Tibial nerve (tissue), 4 donors: ENCODE measurements around the gene AMBRA1. TPM values are rescaled to one million over a fixed set of nuclear protein-coding genes. Genes with fewer than 3 reads are reported as not detected.

Experiments used
- DNase-seq, 2 donors: peaks; one replicate each; pipeline ENCODE4 v3.0.0-alpha.2; 2019; ENCODE audit warnings: low spot score in 2 of 2
- H3K27ac ChIP-seq, 4 donors: fragments of 200-600 bp; sonication (generic) in 3 of 4; one replicate each; pipeline ENCODE4 v1.5.1; 2017 to 2019; ENCODE audit warnings: mild to moderate bottlenecking in 1 of 4
- H3K27me3 ChIP-seq, 2 donors: fragments of 200-600 bp; sonication (generic) in 1 of 2; one replicate each; pipeline versions ENCODE4 v1.5.1 to v1.6.0; 2017 to 2019
- H3K36me3 ChIP-seq, 3 donors: fragments of 200-600 bp; sonication (generic); one replicate each; pipeline ENCODE4 v1.5.1; 2018 to 2019
- H3K4me1 ChIP-seq, 4 donors: fragments of 200-600 bp; sonication (generic) in 3 of 4; one replicate each; pipeline ENCODE4 v1.5.1; 2017 to 2019
- H3K4me3 ChIP-seq, 4 donors: fragments of 200-600 bp; sonication (generic) in 3 of 4; one replicate each; pipeline ENCODE4 v1.5.1; 2017 to 2019; ENCODE audit warnings: mild to moderate bottlenecking in 1 of 4, moderate library complexity in 1 of 4
- H3K9me3 ChIP-seq, 4 donors: fragments of 200-600 bp; sonication (generic) in 3 of 4; one replicate each; pipeline ENCODE4 v1.5.1; 2017 to 2019
- EP300 ChIP-seq, 2 donors: sonication (generic); formaldehyde crosslinking; IDR thresholded peaks; one replicate each; pipeline ENCODE4 v1.6.1; 2017; ENCODE audit warnings: antibody characterized with exemption in 2 of 2, mild to moderate bottlenecking in 1 of 2
- POLR2A ChIP-seq, 2 donors: fragments of 450-650 bp; IDR thresholded peaks; one replicate each; pipeline ENCODE4 v1.6.1; 2017; ENCODE audit warnings: antibody characterized with exemption in 2 of 2, mild to moderate bottlenecking in 2 of 2, moderate library complexity in 2 of 2
- WGBS, 2 donors: methylation state at CpG; one replicate each; pipeline ENCODE4 v1.1.5; 2018; 5-methylcytosine and 5-hydroxymethylcytosine counted together
- total RNA-seq, 4 donors: library from RNA; depleted of rRNA; stranded (reverse); fragments of >200 nt; gene quantifications; one replicate each; pipeline ENCODE4 v1.1.0, GENCODE V29; 2016
- TF ChIP-seq, protein P1 (sequence below), 5 experiments: fragments of 200-600 bp in 3 of 5; fragments of 450-650 bp in 2 of 5; sonication (generic) in 3 of 5; IDR thresholded peaks; one replicate each; pipeline ENCODE4 v1.5.1; 2016 to 2019; ENCODE audit warnings: antibody characterized with exemption in 5 of 5, mild to moderate bottlenecking in 3 of 5, moderate library complexity in 2 of 5

The AMBRA1 gene
- total RNA-seq, 4 donors from 2014 or later: 31.0 to 43.7 (median 35.8) TPM

GRCh38 chr11:46511342-46511741 is 82.5 kb downstream of the AMBRA1 start:
- Histone ChIP-seq H3K4me1 (peaks cover 0 to 11% (median 4%) of the 10 kb centered on the region in 4 donors), H3K9me3 (no peaks in the 10 kb centered on the region), H3K4me3 (no peak overlapping the region), H3K27me3 (no peaks in the 10 kb centered on the region), H3K27ac (no peak overlapping the region), H3K36me3 (peaks cover 0 to 28% (median 6%) of the 10 kb centered on the region in 3 donors)
- DNase-seq: no peak
- WGBS, 2 donors: 49 to 57% methylated on average over 2 of the region's 2 CpGs
- TF ChIP-seq, protein P1, sequence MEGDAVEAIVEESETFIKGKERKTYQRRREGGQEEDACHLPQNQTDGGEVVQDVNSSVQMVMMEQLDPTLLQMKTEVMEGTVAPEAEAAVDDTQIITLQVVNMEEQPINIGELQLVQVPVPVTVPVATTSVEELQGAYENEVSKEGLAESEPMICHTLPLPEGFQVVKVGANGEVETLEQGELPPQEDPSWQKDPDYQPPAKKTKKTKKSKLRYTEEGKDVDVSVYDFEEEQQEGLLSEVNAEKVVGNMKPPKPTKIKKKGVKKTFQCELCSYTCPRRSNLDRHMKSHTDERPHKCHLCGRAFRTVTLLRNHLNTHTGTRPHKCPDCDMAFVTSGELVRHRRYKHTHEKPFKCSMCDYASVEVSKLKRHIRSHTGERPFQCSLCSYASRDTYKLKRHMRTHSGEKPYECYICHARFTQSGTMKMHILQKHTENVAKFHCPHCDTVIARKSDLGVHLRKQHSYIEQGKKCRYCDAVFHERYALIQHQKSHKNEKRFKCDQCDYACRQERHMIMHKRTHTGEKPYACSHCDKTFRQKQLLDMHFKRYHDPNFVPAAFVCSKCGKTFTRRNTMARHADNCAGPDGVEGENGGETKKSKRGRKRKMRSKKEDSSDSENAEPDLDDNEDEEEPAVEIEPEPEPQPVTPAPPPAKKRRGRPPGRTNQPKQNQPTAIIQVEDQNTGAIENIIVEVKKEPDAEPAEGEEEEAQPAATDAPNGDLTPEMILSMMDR (IDR thresholded peaks at IDR 0.05): no peak

GRCh38 chr11:46508360-46508759 is 85.5 kb downstream of the AMBRA1 start:
- Histone ChIP-seq H3K4me3 (no peak overlapping the region), H3K27ac (no peak overlapping the region), H3K4me1 (peaks cover 0 to under 1% (median 0%) of the 10 kb centered on the region in 4 donors), H3K36me3 (peaks cover 0 to 56% (median 6%) of the 10 kb centered on the region in 3 donors), H3K27me3 (no peaks in the 10 kb centered on the region), H3K9me3 (no peaks in the 10 kb centered on the region)
- TF ChIP-seq POLR2A (IDR thresholded peaks at IDR 0.05) (no peak), EP300 (IDR thresholded peaks at IDR 0.05) (no peak)
- TF ChIP-seq, protein P1 (IDR thresholded peaks at IDR 0.05): no peak
- no peak for DNase-seq
- 92 to 100% methylated on average over 1 of the region's 1 CpG for WGBS, 2 donors

- no peak for TF ChIP-seq POLR2A (IDR thresholded peaks at IDR 0.05)
- TF ChIP-seq, protein P1 (IDR thresholded peaks at IDR 0.05): no peak
- TF ChIP-seq EP300 (IDR thresholded peaks at IDR 0.05): no peak
- no peaks in the 10 kb centered on the region for H3K9me3 ChIP-seq
- peaks cover 0 to 49% (median 6%) of the 10 kb centered on the region in 3 donors for H3K36me3 ChIP-seq
- no peak for DNase-seq
- 62 to 68% methylated on average over 2 of the region's 2 CpGs for WGBS, 2 donors
- H3K27me3 ChIP-seq: no peaks in the 10 kb centered on the region
- no peak overlapping the region for H3K4me3 ChIP-seq
- H3K27ac ChIP-seq: no peak overlapping the region
- H3K4me1 ChIP-seq: no peaks in the 10 kb centered on the region
Observed at GRCh38 chr11:46506483-46506791, 87.4 kb downstream of the AMBRA1 start.

DNA sequence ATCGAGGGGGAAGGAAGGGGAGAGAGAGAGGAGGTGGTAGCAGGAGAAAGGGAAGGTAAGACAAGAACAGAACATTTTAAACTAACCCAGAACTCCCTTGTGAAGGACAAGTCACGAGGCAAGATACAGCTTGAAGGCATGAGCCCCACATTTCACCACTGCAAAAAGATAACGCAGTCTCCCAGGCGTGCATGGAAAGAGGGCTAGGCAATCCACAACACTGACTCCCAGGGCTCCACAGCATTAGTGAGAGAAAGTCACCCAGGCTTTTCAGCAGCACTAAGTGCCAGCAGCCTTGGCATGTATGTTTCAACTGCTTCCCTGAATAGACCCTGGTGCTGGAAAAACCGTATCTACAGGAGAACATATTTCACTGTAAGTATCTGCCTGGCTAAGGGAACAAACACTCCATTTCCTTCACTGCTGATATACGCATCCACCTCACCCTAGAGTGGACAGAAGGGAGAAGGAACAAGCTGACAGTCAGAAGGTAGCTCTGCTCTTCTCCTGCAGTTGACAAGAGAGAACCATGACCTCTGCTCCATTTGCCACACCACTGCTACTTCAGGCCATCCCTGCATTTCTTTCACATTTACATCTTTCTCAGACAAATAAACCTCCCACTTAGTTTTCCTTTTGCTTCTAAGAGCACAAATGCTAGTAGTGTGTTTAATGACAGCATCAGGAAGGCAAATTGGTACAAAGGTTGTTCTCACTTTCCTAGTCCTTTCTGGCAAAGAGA is 87.9 kb downstream of the AMBRA1 start:
- Histone ChIP-seq H3K4me3 (no peak overlapping the region), H3K27ac (no peak overlapping the region), H3K9me3 (no peaks in the 10 kb centered on the region), H3K27me3 (no peaks in the 10 kb centered on the region), H3K36me3 (peaks cover 0 to 49% (median 6%) of the 10 kb centered on the region in 3 donors), H3K4me1 (no peaks in the 10 kb centered on the region)
- TF ChIP-seq POLR2A (IDR thresholded peaks at IDR 0.05) (no peak), EP300 (IDR thresholded peaks at IDR 0.05) (no peak)
- TF ChIP-seq, protein P1 (IDR thresholded peaks at IDR 0.05): no peak
- 81 to 90% methylated on average over 6 of the region's 6 CpGs for WGBS, 2 donors
- no peak for DNase-seq

- TF ChIP-seq, protein P1 (IDR thresholded peaks at IDR 0.05): no peak
- TF ChIP-seq POLR2A (IDR thresholded peaks at IDR 0.05) (no peak), EP300 (IDR thresholded peaks at IDR 0.05) (no peak)
- Histone ChIP-seq H3K4me3 (no peak overlapping the region), H3K27ac (no peak overlapping the region), H3K27me3 (no peaks in the 10 kb centered on the region), H3K9me3 (no peaks in the 10 kb centered on the region), H3K4me1 (no peaks in the 10 kb centered on the region), H3K36me3 (peaks cover 0 to 49% (median 6%) of the 10 kb centered on the region in 3 donors)
- WGBS, 2 donors: 85 to 92% methylated on average over 3 of the region's 3 CpGs
- no peak for DNase-seq
Observed at GRCh38 chr11:46504817-46505613, 88.8 kb downstream of the AMBRA1 start.
